HUES48 (cell line): Measurements from ENCODE around the gene NEU2.

Experiments
- H3K27ac ChIP-seq: one replicate; pipeline ENCODE4 v1.7.0; 2013; ENCODE audit warnings: low read depth, low read length, inconsistent platforms
- H3K27me3 ChIP-seq: 2 replicates; pipeline ENCODE4 v1.6.1; 2013; ENCODE audit warnings: mild to moderate bottlenecking, low read length; ENCODE audit not compliant: control insufficient read depth, insufficient read depth
- H3K36me3 ChIP-seq: 2 replicates; pipeline ENCODE4 v1.6.1; 2013; ENCODE audit warnings: low read length; ENCODE audit not compliant: control insufficient read depth, insufficient read depth
- H3K4me1 ChIP-seq: 2 replicates; pipeline ENCODE4 v1.6.1; 2013; ENCODE audit warnings: mild to moderate bottlenecking, low read length; ENCODE audit not compliant: control insufficient read depth, insufficient read depth
- H3K4me3 ChIP-seq: 2 replicates; pipeline ENCODE4 v1.5.1; 2013; ENCODE audit warnings: mild to moderate bottlenecking, low read depth, low read length
- H3K9ac ChIP-seq: 2 replicates; pipeline ENCODE4 v1.6.1; 2013; ENCODE audit warnings: mild to moderate bottlenecking, low read depth, low read length, moderate library complexity
- H3K9me3 ChIP-seq: 2 replicates; pipeline ENCODE4 v1.6.1; 2013; ENCODE audit warnings: low read length; ENCODE audit not compliant: control insufficient read depth, insufficient read depth

NEU2 gene

DNA sequence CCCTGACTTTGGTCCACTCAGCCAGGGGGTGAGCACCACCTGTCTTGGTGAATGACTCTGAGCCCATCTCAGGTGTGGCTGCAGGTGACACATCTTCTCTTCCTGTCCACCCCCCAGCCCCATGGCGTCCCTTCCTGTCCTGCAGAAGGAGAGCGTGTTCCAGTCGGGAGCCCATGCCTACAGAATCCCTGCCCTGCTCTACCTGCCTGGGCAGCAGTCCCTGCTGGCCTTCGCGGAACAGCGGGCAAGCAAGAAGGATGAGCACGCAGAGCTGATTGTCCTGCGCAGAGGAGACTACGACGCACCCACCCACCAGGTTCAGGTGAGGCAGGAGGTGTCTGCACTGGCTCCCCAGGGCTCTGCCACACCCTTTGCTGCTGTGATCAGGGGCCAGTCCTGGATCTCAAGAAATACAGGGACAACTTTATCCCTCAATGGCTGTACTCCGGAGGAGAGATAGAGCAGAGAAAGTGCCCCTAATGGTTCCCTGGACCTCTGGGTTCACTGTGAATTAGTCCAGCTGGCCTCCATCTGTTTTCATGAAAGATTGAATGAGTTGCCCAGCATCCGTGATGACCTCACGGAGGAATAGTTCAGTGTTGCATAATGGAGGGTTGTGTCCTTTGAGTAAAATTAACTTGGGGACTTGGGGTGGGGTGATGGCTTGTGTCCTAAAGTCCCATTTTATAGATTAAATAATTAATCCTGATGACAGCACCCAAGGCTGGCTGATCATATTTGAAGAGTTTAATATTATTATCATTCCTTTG lies at the start of gene NEU2:
Gene NEU2, plus strand, starts transcription at position 122 of the 770 bp plus-strand sequence. Its CDS starts 0 bp downstream, at position 122.
- no peaks in the 10 kb centered on the region for H3K9me3 ChIP-seq
- no peak within 1 kb of the TSS for H3K4me3 ChIP-seq
- H3K27me3 ChIP-seq: no peaks in the 10 kb centered on the region
- no peaks in the 10 kb centered on the region for H3K36me3 ChIP-seq
- no peak within 1 kb of the TSS for H3K9ac ChIP-seq
- no peak within 1 kb of the TSS for H3K27ac ChIP-seq
- H3K4me1 ChIP-seq: no peaks in the 10 kb centered on the region

GRCh38 chr2:232982926-232983668 lies 49.4 kb upstream of the NEU2 start:
- peaks cover 9% of the 10 kb centered on the region for H3K4me1 ChIP-seq
- H3K36me3 ChIP-seq: no peaks in the 10 kb centered on the region
- no peak overlapping the region for H3K4me3 ChIP-seq
- no peak overlapping the region for H3K27ac ChIP-seq
- H3K9me3 ChIP-seq: no peaks in the 10 kb centered on the region
- no peak overlapping the region for H3K9ac ChIP-seq
- H3K27me3 ChIP-seq: no peaks in the 10 kb centered on the region

GRCh38 chr2:232983669-232984140 lies 48.8 kb upstream of the NEU2 start:
- Histone ChIP-seq H3K27me3 (no peaks in the 10 kb centered on the region), H3K4me3 (no peak overlapping the region), H3K27ac (no peak overlapping the region), H3K36me3 (no peaks in the 10 kb centered on the region), H3K9me3 (no peaks in the 10 kb centered on the region), H3K9ac (no peak overlapping the region), H3K4me1 (peaks cover 12% of the 10 kb centered on the region)

DNA sequence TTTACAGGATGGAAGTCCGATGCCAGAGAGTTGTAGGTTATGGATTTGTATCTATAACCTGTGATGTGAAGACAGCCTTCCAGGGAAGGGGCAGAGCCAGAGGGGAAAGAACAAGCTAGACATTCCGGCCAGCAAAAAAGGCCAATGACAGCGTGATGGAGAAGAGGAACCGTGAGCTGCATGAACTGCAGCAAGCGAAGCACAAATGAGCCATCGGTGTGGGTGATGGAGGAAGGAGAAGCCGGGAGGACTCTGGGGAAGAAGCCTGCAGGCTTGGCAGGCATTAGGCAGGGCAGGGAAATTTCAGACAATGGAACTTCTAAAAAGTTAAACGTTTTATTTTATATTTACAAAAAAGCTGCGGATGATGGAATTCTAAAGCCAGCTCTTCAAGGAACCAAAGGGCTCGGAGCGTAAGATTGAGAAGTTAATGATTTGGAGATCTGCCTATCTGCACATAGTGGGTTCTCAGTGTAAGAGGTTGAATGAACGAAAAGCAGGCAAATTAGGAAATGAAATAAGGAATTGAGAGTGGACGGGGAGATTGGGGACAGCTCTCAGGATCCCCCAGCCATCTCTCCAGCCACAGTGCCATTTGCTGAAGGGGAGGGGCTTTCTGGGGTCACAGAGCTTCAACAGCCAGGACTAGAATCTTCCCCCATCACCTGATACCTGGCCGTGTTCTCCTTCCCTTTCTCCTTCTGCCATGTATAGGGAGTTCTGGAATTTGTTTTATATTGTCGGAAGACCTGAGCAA lies 47.8 kb upstream of the NEU2 start:
- no peaks in the 10 kb centered on the region for H3K36me3 ChIP-seq
- H3K9ac ChIP-seq: no peak overlapping the region
- H3K27me3 ChIP-seq: no peaks in the 10 kb centered on the region
- H3K4me1 ChIP-seq: peaks cover 11% of the 10 kb centered on the region
- no peak overlapping the region for H3K4me3 ChIP-seq
- no peak overlapping the region for H3K27ac ChIP-seq
- H3K9me3 ChIP-seq: no peaks in the 10 kb centered on the region

DNA sequence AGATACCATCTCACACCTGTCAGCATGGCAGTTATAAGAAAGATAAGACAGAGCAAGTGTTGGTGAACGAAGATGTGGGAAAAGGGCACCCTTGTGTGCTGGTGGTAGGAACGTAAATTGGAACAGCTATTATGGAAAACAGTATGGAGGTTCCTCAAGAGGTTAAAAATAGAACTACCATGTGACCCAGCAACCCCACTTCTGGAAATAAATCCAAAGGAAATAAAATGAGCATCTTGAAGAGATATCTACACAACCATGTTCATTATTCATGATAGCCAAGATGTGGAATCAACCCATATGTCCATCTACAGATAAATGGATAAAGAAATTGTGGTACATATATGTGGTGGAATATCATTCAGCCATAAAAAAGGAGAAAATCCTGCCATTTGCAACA lies 46.3 kb upstream of the NEU2 start:
- no peaks in the 10 kb centered on the region for H3K27me3 ChIP-seq
- H3K4me1 ChIP-seq: peaks cover 11% of the 10 kb centered on the region
- H3K27ac ChIP-seq: no peak overlapping the region
- no peak overlapping the region for H3K9ac ChIP-seq
- no peaks in the 10 kb centered on the region for H3K9me3 ChIP-seq
- no peak overlapping the region for H3K4me3 ChIP-seq
- H3K36me3 ChIP-seq: no peaks in the 10 kb centered on the region

DNA sequence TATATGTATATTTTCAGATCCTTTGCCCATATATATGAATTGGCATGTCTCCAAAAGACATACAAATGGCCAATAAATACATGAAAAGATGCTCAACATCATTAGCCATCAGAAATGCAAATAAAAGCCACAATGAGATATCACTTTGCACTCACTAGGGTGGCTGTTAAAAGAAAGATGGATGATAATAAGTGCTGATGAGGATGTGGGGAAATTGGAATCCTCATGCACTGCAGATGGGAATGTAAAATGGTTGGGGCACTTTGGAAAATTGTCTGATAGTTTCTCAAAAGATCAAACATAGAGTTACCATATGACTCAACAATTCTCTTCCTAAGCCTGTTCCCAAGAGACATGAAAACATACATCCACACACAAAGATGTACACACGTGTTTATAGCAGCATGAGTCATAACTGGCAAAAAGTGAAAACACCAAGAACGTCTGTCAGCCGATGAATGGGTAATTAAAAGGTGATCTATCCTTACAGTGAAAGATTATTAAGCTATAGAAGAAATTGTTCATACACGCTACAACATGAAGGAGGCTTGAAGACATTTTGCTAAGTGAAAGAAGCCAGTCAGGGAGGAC lies 39.1 kb upstream of the NEU2 start:
- H3K4me1 ChIP-seq: peaks cover 2% of the 10 kb centered on the region
- H3K36me3 ChIP-seq: no peaks in the 10 kb centered on the region
- no peak overlapping the region for H3K9ac ChIP-seq
- H3K9me3 ChIP-seq: no peaks in the 10 kb centered on the region
- H3K27ac ChIP-seq: no peak overlapping the region
- H3K4me3 ChIP-seq: no peak overlapping the region
- no peaks in the 10 kb centered on the region for H3K27me3 ChIP-seq

- Histone ChIP-seq H3K36me3 (no peaks in the 10 kb centered on the region), H3K4me3 (no peak overlapping the region), H3K9me3 (no peaks in the 10 kb centered on the region), H3K27me3 (no peaks in the 10 kb centered on the region), H3K27ac (no peak overlapping the region), H3K9ac (no peak overlapping the region), H3K4me1 (no peaks in the 10 kb centered on the region)
These were observed 38.0 kb upstream of the NEU2 start for GRCh38 chr2:232994446-232994845.

- H3K9ac ChIP-seq: no peak overlapping the region
- H3K4me3 ChIP-seq: no peak overlapping the region
- no peaks in the 10 kb centered on the region for H3K27me3 ChIP-seq
- no peaks in the 10 kb centered on the region for H3K36me3 ChIP-seq
- H3K4me1 ChIP-seq: no peaks in the 10 kb centered on the region
- H3K27ac ChIP-seq: no peak overlapping the region
- no peaks in the 10 kb centered on the region for H3K9me3 ChIP-seq
These were observed 34.5 kb upstream of the NEU2 start for GRCh38 chr2:232997749-232998665.

- H3K27ac ChIP-seq: no peak overlapping the region
These were observed 33.8 kb upstream of the NEU2 start for GRCh38 chr2:232998666-232998985.

DNA sequence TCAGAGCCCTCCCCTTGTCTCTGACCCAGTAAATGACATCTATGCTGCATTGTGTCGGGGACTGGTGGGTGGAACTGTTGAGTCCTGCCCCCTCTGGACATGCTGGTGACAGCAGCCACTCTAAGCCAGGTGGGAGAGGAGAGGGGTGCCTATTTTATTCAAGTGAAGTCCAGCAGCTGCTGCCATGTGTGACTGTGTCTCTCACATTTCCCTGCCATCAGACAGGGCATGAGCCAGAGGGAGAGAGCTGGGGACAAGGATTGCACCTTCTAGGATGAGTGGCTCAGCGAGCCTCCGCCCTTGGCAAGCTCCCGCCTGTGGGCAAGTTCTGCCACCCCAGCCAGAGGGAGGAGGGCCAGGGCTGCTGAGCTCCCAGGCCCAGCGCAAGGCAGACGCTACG lies 33.1 kb upstream of the NEU2 start:
- no peaks in the 10 kb centered on the region for H3K27me3 ChIP-seq
- no peaks in the 10 kb centered on the region for H3K9me3 ChIP-seq
- H3K27ac ChIP-seq: no peak overlapping the region

More at GRCh38 chr2:232998666-232998985, 33.8 kb upstream of the NEU2 start:
- H3K9me3 ChIP-seq: no peaks in the 10 kb centered on the region
- no peaks in the 10 kb centered on the region for H3K36me3 ChIP-seq
- no peaks in the 10 kb centered on the region for H3K27me3 ChIP-seq
- no peak overlapping the region for H3K9ac ChIP-seq
- H3K4me1 ChIP-seq: no peaks in the 10 kb centered on the region
- no peak overlapping the region for H3K4me3 ChIP-seq

More for the DNA sequence above, 33.1 kb upstream of the NEU2 start:
- no peaks in the 10 kb centered on the region for H3K36me3 ChIP-seq
- H3K9ac ChIP-seq: no peak overlapping the region
- no peak overlapping the region for H3K4me3 ChIP-seq
- H3K4me1 ChIP-seq: no peaks in the 10 kb centered on the region
